MV-4-11 (cell line): ENCODE measurements around the gene TLE1.

Experiments
- DNase-seq: peaks from one replicate; lab custom pipeline; 2025; lab: John Stamatoyannopoulos, UW

TLE1 gene

GRCh38 chr9:81573415-81574321 lies 115.7 kb downstream of the TLE1 start:
- no peak for DNase-seq

GRCh38 chr9:81570083-81570482 lies 119.3 kb downstream of the TLE1 start:
- no peak for DNase-seq

DNA sequence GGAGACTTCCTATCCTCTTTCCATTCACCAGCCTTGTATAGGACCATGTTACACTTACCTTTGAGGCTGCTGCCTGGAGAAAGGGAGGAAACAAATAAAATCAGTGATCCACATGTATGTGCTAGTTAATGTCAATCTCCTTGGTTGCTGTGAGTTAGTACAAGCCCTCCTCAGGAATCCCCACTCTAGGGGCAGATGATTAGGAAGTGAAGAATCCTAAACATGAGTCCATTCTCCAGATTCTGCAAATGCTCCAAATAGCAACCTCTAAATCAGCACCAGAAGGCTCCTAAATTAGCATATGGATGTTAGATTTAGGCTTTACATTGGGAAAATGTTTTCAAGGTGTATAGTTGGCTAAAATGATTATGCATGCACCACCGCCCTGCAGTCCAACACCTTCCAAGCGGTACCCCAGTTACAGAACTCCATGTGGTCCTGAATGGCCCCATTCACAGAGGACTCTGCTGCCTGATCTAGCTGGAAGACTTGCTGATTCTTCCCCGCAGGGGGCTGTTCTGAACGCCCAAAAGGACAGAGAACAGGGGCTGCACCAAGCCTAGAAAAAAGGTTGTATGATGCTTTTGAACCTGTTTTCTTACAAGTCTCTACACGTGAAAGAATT lies 123.2 kb downstream of the TLE1 start:
- no peak for DNase-seq

DNA sequence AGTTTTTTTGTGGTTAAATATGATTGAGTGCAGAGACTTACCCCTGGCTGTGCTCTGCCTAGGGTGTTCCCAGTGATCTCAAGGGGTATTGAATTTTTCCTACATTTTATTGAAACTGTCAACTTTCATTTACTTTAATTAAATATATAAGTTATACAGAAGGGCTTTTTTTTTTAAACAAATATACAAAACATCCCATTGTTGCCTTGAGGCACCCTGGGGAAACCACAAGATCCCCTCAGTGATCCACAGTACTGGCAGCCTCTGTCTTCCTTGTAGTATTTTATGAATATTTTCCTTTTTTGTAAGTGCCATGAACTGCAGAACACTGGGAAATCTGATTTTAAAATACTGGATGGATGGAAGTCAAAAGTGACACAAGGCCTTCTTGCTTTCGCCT lies 123.7 kb downstream of the TLE1 start:
- DNase-seq, result no peak

- no peak for DNase-seq
Measured at GRCh38 chr9:81565144-81565543, 124.2 kb downstream of the TLE1 start.

- DNase-seq, result no peak
Measured at GRCh38 chr9:81564632-81565031, 124.7 kb downstream of the TLE1 start.

- DNase-seq, result no peak
Measured at GRCh38 chr9:81563739-81564138, 125.6 kb downstream of the TLE1 start.

DNA sequence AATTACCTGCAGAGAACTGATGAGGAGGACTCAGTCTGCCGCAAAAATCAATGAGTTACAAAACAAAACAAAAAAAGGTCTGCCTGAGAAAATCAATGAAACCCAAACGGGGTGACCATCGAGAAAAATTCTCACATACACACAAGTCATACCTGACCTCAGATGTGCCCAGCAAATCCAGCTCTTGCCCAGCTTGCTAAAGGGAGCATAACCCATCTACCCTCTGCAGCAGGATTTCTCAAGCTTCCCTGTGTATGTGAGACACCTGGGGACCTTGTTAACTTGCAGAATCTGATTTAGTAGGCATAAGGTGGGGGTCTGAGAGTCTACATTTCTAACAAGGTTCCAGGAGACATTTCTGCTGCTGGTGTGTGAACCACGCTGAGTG lies 126.3 kb downstream of the TLE1 start:
- DNase-seq, result no peak

GRCh38 chr9:81562231-81563019 lies 126.9 kb downstream of the TLE1 start:
- DNase-seq, result no peak

- DNase-seq, result no peak
Measured at GRCh38 chr9:81560851-81561732, 128.3 kb downstream of the TLE1 start.

DNA sequence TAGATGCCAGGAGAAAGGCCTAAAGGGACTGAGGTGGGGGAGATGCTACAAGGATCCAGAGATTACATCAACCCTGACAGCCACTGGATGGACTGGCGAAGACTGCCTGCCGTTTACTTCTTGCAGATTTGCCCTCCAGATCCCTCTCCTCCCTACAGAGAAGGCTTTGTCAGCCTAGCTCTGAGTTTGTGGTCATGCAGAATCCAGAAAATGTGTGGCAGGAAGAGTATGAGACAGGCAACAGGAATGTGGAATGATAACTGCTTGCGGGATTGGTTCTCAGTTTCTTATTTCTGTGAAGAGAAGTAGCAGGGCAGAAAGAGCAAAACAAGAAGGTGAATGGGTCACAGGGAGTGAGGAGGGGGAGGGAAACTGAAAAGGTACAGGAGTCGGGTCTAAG lies 129.6 kb downstream of the TLE1 start:
- DNase-seq, result no peak

DNA sequence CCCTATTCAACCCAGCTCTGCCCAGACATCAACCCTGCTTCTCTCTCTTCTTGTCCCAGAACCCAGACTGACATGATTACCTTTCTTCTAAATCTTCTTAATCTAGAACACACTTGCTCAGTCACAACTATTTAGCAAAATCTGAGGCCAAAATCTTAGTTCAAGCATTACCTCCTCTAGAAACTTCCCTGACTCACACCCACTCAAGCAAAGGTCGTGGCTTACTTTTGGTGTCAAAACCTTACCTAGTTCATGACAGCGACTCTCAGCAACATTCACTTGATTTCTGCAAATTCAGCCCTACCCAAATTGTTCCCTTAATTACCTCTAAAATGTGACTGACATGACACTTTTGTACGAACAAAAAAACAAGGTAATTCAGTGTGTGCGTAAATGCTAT lies 130.2 kb downstream of the TLE1 start:
- no peak for DNase-seq

GRCh38 chr9:81558091-81558830 lies 131.1 kb downstream of the TLE1 start:
- DNase-seq, result no peak

GRCh38 chr9:81557452-81558090 lies 131.8 kb downstream of the TLE1 start:
- no peak for DNase-seq

GRCh38 chr9:81556923-81557322 lies 132.4 kb downstream of the TLE1 start:
- no peak for DNase-seq

GRCh38 chr9:81552581-81552991 lies 136.8 kb downstream of the TLE1 start:
- DNase-seq, result no peak

DNA sequence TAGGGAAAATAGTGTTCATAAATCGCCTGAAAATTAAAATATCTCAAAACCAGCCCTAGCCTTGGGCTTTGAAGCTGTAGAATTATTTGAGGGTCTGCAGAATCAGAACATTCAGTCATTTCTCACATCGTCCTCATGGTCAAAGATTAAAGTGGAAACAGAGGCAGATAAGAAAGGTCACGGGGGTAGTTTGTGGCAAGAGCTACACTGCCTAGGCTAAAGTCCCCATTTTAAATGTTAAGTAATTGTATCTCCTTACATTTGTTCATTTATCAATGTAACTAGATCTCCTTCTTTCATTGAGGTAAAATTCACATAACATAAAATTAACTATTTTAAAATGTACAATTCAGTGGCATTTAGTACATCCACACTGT lies 139.2 kb downstream of the TLE1 start:
- no peak for DNase-seq

DNA sequence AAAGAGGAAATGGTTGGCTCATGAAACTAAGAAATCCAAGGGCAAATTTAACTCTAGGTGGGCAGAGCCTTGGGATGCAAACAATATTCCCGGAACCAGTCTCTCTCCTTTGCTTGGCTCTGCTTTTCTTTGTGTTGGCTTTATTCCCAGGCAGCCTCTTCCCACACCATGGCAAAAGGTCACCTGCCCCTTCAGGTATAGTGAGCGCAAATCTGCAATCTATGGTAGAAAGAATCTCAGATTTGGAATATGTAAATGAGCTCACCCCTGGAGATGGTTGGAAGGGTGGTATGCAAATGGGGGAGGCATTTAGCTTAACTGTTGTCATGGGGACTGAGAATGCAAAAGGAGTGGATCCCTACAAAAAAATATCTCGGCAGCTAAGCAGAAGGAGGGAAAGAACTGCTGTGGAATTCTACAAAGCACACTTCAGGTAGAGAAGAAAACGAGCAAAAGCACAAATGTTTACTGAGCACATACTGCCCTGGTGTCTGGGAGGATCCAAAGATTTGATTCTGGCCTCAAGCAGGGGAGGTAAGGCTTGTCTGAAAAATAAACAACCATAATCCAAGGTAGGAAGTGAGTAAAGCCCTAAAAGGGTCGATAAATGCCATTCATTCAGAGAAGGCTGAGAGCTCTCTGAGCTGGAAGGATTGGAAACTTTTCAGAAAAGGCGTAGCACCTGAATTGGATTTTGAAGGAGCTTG lies 139.7 kb downstream of the TLE1 start:
- DNase-seq, result no peak

- no peak for DNase-seq
Measured at GRCh38 chr9:81548911-81549310, 140.4 kb downstream of the TLE1 start.

- DNase-seq, result no peak
Measured at GRCh38 chr9:81546489-81546888, 142.9 kb downstream of the TLE1 start.
